Activated naive CD4-positive, alpha-beta T cell treated with anti-CD3 and anti-CD28 coated beads, Interleukin-2, amount 50 U/mL, for 24 hours (primary cell): ENCODE data around the gene SPATA2L.
A peak's percentile ranks its signal among the peaks of the same experiment; 100 is the strongest.
"Not testable (repeated sequence)": the region's sequence is repeated elsewhere in the genome, so short reads cannot be mapped to it uniquely, and the experiment has no call there.

Source experiments
- H3K27ac Mint-ChIP-seq: one replicate; pipeline ENCODE4 v1.8.0; 2021; ENCODE audit warnings: mild to moderate bottlenecking, mixed read lengths
- H3K27me3 Mint-ChIP-seq: one replicate; pipeline ENCODE4 v1.8.0; 2021; ENCODE audit warnings: mixed read lengths
- H3K36me3 Mint-ChIP-seq: one replicate; pipeline ENCODE4 v1.8.0; 2021; ENCODE audit warnings: mixed read lengths
- H3K4me1 Mint-ChIP-seq: one replicate; pipeline ENCODE4 v1.8.0; 2021; ENCODE audit warnings: mixed read lengths
- H3K4me3 Mint-ChIP-seq: one replicate; pipeline ENCODE4 v1.8.0; 2021; ENCODE audit warnings: mild to moderate bottlenecking, mixed read lengths
- H3K9me3 Mint-ChIP-seq: one replicate; pipeline ENCODE4 v1.8.0; 2021; ENCODE audit warnings: mixed read lengths

SPATA2L gene

DNA sequence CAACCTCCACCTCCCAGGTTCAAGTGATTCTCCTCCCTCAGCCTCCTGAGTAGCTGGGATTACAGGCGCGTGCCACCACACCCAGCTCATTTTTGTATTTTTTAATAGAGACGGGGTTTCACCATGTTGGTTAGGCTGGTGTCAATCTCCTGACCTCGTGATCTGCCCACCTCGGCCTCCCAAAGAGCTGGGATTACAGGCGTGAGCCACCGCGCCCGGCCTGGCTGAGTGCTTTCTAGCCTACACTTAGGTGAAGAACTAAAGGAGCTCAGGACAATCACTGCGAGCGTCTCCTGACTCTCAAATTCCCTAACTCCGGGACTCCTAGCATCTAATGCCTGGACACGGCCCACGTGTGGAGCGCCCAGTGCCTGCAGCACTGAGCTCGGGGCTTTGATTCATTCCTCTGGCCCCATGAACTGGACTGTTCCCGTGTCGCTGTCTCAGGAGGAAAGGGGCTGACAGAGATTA, 1.8 kb downstream of the SPATA2L start:
- not testable (repeated sequence) for H3K27ac Mint-ChIP-seq, H3K36me3 Mint-ChIP-seq, H3K9me3 Mint-ChIP-seq, H3K27me3 Mint-ChIP-seq
- Mint-ChIP-seq H3K4me3 (peak overlapping the region; percentile 66), H3K4me1 (peaks cover 22% of the 10 kb centered on the region)

GRCh38 chr16:89698717-89699116, 2.8 kb downstream of the SPATA2L start:
- H3K4me1 Mint-ChIP-seq: peaks cover 22% of the 10 kb centered on the region
- not testable (repeated sequence) for H3K9me3 Mint-ChIP-seq, H3K36me3 Mint-ChIP-seq, H3K27ac Mint-ChIP-seq, H3K27me3 Mint-ChIP-seq, H3K4me3 Mint-ChIP-seq

DNA sequence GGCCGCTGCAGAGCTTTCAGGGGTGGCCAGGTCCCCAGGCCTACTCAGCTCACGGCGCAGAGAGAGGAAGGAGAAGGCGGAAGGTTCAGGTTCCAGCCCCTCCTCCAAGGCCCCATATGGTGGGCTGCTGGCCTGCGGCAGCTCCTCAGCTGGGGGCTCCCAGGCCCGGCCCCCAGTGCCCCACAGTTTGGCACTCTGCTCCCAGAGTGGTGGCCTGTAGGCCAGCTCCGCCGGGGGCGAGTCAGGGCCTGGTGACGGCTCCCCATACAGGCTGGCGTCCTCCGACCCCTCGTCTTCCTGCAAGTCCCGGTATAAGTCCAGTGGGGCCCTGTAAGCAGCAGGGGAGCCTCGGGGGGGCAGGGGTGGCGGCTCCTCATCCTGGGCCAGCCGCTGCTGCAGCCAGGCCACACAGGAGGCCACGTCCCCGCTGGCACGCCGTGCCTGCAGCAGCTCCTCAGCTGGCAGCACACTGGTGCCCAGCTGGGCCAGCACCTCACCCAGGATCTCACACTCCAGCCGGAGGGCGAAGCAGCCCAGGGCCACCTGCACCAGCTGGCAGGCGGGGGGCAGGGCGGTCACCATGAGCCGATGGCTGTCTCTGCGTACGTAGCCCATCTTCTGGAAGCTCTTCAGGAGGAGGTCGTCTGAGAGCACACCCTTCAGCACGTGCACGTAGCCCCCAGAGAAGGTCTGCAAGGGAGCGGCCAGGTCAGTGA, 3.7 kb downstream of the SPATA2L start:
- H3K4me3 Mint-ChIP-seq: no peak overlapping the region
- no peak overlapping the region for H3K27ac Mint-ChIP-seq
- H3K27me3 Mint-ChIP-seq: no peaks in the 10 kb centered on the region
- H3K4me1 Mint-ChIP-seq: peaks cover 22% of the 10 kb centered on the region
- no peaks in the 10 kb centered on the region for H3K9me3 Mint-ChIP-seq
- H3K36me3 Mint-ChIP-seq: peaks cover 2% of the 10 kb centered on the region

DNA sequence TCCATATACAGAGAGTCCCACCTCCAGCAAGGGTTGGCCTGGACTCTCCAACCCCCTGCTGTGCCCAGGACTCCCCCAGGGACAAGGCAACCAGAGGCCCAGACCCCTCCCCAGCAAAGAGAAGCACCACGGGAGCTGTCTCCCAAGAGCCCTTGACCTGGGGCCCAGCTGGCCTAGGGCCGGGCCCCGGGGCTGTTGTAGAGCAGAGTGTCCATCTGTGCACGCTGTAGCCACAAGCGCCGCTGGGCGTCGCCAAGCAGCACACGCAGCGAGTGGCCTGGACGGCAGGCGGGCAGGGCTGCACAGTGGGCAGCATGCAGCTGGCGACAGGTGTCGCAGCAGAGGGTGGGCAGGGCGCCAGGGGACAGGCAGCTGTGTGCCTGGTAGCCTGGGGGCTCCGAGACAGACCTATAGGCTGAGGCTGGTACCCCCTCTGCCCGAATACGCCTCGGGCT, 4.3 kb downstream of the SPATA2L start:
- no peak overlapping the region for H3K4me3 Mint-ChIP-seq
- no peaks in the 10 kb centered on the region for H3K27me3 Mint-ChIP-seq
- H3K36me3 Mint-ChIP-seq: peaks cover 2% of the 10 kb centered on the region
- peaks cover 17% of the 10 kb centered on the region for H3K4me1 Mint-ChIP-seq
- H3K9me3 Mint-ChIP-seq: no peaks in the 10 kb centered on the region
- H3K27ac Mint-ChIP-seq: no peak overlapping the region

DNA sequence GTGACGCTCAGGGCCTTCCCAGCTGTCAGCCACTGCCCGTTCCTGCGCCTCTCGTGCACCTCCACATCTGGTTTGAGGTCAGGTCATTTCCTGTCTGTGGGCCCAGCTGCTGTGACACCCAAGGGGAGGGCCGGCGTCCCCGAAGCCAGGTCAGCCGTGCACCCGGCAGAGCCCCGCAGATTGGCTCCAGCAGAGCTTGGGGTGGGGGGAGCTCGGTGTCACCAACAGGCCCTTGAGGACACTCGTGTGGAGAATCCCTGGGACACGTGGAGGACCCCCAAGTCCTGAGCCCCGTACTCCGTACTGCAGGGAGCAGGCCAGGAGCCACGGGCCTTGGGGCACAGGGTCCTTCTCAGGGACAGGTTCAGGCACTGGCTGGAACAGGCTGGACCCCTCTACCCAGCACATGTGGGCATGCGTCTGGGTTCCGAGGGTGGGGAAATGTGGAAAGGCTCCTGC, 4.8 kb downstream of the SPATA2L start:
- Mint-ChIP-seq H3K9me3 (no peaks in the 10 kb centered on the region), H3K27me3 (no peaks in the 10 kb centered on the region), H3K4me3 (no peak overlapping the region), H3K27ac (no peak overlapping the region), H3K36me3 (peaks cover 2% of the 10 kb centered on the region), H3K4me1 (peaks cover 17% of the 10 kb centered on the region)

- no peaks in the 10 kb centered on the region for H3K27me3 Mint-ChIP-seq
- no peak overlapping the region for H3K27ac Mint-ChIP-seq
- H3K4me3 Mint-ChIP-seq: no peak overlapping the region
- H3K4me1 Mint-ChIP-seq: peaks cover 17% of the 10 kb centered on the region
- peaks cover 2% of the 10 kb centered on the region for H3K36me3 Mint-ChIP-seq
- no peaks in the 10 kb centered on the region for H3K9me3 Mint-ChIP-seq
These were observed 5.4 kb downstream of the SPATA2L start for GRCh38 chr16:89695875-89696669.

- Mint-ChIP-seq H3K27me3 (no peaks in the 10 kb centered on the region), H3K36me3 (peaks cover 4% of the 10 kb centered on the region)
These were observed 6.2 kb downstream of the SPATA2L start for GRCh38 chr16:89695086-89695874.

GRCh38 chr16:89694784-89695085, 6.8 kb downstream of the SPATA2L start:
- H3K36me3 Mint-ChIP-seq, H3K4me1 Mint-ChIP-seq, H3K4me3 Mint-ChIP-seq, H3K27ac Mint-ChIP-seq, H3K9me3 Mint-ChIP-seq, H3K27me3 Mint-ChIP-seq: not testable (repeated sequence)

More at GRCh38 chr16:89695086-89695874, 6.2 kb downstream of the SPATA2L start:
- Mint-ChIP-seq H3K27ac (no peak overlapping the region), H3K9me3 (no peaks in the 10 kb centered on the region), H3K4me3 (no peak overlapping the region), H3K4me1 (peaks cover 15% of the 10 kb centered on the region)

- Mint-ChIP-seq H3K4me1 (peaks cover 7% of the 10 kb centered on the region), H3K36me3 (peaks cover 6% of the 10 kb centered on the region), H3K27me3 (no peaks in the 10 kb centered on the region), H3K27ac (no peak overlapping the region), H3K9me3 (no peaks in the 10 kb centered on the region), H3K4me3 (no peak overlapping the region)
These were observed 7.3 kb downstream of the SPATA2L start for GRCh38 chr16:89693931-89694783.

DNA sequence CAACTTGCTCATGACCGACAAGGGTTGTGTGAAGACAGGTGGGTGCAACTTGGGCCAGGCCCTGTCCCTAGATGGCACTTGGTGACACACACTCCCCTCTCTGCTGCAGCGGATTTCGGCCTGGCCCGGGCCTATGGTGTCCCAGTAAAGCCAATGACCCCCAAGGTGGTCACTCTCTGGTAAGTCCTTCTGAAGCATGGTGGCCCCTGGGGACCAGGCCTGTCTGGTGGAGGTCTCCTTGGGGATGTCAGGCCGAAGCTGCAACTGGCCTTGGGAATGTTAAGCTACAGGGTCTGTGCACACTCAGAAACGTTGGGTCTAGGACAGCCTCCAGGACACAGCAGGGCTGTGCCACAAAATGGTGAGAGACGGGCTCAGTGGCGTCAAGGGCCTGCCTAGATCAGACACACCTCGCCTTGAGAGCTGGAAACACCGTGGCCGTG, 8.2 kb downstream of the SPATA2L start:
- no peaks in the 10 kb centered on the region for H3K9me3 Mint-ChIP-seq
- no peak overlapping the region for H3K4me3 Mint-ChIP-seq
- peak overlapping the region; percentile 24 for H3K27ac Mint-ChIP-seq
- H3K4me1 Mint-ChIP-seq: peaks cover 4% of the 10 kb centered on the region
- H3K27me3 Mint-ChIP-seq: no peaks in the 10 kb centered on the region
- H3K36me3 Mint-ChIP-seq: peaks cover 5% of the 10 kb centered on the region

DNA sequence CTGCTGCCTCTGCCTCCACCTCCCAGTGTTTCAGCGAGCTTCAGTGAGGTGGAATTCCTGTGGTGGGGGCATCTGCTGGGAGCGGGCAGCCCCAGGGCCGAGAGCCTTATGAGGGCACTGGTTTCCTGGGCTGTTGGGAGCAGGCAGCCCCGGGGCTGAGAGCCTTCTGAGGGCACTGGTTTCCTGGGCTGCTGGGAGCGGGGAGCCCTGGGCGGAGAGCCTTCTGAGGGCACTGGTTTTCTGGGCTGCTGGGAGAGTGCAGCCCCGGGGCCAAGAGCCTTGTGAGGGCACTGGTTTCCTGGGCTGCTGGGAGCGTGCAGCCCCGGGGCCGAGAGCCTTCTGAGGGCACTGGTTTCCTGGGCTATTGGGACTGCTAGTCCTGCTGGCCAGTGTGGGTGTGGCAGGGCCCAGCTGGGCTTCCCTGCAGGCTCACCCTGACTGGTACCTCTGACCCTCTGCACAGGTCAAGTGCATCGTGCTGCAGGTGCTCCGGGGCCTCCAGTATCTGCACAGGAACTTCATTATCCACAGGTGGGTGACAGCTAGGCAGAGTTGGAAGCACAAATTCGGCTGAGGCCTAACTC, 9.4 kb downstream of the SPATA2L start:
- no peaks in the 10 kb centered on the region for H3K9me3 Mint-ChIP-seq
- H3K4me1 Mint-ChIP-seq: peaks cover 12% of the 10 kb centered on the region
- no peak overlapping the region for H3K27ac Mint-ChIP-seq
- no peak overlapping the region for H3K4me3 Mint-ChIP-seq
- no peaks in the 10 kb centered on the region for H3K27me3 Mint-ChIP-seq
- H3K36me3 Mint-ChIP-seq: peaks cover 8% of the 10 kb centered on the region

DNA sequence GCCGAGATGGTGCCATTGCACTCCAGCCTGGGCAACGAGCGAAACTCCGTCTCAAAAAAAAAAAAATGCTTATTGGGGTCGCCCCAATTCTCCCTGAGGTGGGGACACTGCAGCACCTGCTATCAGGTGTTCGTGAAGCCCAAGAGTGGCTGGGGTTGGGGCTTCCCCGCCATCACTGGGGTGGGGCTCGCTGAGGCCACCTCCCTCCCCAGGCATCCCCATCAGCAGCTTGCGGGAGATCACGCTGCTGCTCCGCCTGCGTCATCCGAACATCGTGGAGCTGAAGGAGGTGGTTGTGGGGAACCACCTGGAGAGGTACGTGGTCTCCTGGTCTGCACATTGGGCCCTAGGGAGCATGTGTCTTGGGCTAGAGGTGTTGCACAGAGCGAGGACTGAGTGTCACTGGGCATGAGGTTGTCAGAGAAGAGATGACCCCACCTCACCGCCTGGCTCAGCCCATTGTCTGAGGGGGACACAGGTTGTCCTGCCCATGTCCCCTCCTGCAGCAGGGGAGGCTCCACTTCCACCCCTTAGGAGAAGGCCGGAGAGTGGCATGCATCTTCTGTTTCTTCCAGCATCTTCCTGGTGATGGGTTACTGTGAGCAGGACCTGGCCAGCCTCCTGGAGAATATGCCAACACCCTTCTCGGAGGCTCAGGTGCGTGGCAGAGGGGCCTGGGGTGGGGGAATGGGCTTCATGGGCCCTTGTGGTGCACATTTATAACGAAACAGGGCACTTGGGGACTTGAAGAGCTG, 10.1 kb downstream of the SPATA2L start:
- peaks cover 8% of the 10 kb centered on the region for H3K36me3 Mint-ChIP-seq
- H3K4me1 Mint-ChIP-seq: peaks cover 13% of the 10 kb centered on the region
- no peaks in the 10 kb centered on the region for H3K27me3 Mint-ChIP-seq
- H3K9me3 Mint-ChIP-seq: no peaks in the 10 kb centered on the region
- no peak overlapping the region for H3K4me3 Mint-ChIP-seq
- H3K27ac Mint-ChIP-seq: no peak overlapping the region

DNA sequence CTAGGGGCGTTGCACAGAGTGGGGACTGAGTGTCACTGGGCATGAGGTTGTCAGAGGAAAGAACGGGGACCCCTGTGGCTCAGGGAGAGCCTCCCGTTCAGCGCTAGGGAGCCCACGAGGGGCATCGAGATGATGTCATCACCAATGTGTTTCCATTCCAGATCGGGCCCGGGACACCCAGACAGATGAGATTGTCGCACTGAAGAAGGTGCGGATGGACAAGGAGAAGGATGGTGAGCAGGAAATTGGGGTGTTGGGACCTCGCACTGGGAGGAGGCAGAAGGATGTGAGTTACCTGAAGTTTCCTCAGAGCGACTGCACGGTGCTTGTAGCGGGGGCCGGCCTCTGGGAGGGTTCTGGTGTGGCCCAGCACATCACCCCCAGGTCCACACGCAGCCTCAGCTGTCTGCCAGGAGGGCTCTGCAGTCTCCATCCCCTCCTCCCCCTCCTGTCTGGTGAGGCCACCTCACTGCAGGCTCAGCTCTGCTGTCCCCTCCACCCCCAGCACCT, 11.1 kb downstream of the SPATA2L start:
- Mint-ChIP-seq H3K4me3 (no peak overlapping the region), H3K36me3 (peaks cover 8% of the 10 kb centered on the region), H3K9me3 (no peaks in the 10 kb centered on the region), H3K4me1 (peaks cover 12% of the 10 kb centered on the region), H3K27me3 (no peaks in the 10 kb centered on the region), H3K27ac (no peak overlapping the region)

GRCh38 chr16:89689621-89690020, 11.9 kb downstream of the SPATA2L start:
- not testable (repeated sequence) for H3K27ac Mint-ChIP-seq, H3K36me3 Mint-ChIP-seq, H3K4me3 Mint-ChIP-seq, H3K27me3 Mint-ChIP-seq, H3K9me3 Mint-ChIP-seq
- peaks cover 12% of the 10 kb centered on the region for H3K4me1 Mint-ChIP-seq
